Keratinocyte (primary cell): ENCODE results near the gene KMT2D. TPM values are rescaled to one million over a fixed set of nuclear protein-coding genes. Genes with fewer than 3 reads are reported as not detected.

Experiments used
- DNase-seq: peaks from one replicate; pipeline ENCODE4 v3.0.0-alpha.2; 2011; ENCODE audit warnings: low read depth, missing footprints, low spot score
- FAIRE-seq: peaks from 2 replicates; lab custom pipeline; 2011; peaks lifted over from hg19 to GRCh38; lab: Jason Lieb, UNC
- H2AFZ ChIP-seq: 2 replicates; pipeline ENCODE4 v1.6.0; 2012; ENCODE audit warnings: low read length, control low read depth, inconsistent platforms; ENCODE audit not compliant: control insufficient read depth
- H3K27ac ChIP-seq: 2 replicates; pipeline ENCODE4 v1.5.1; 2011; ENCODE audit warnings: low read length; ENCODE audit not compliant: control insufficient read depth, insufficient read depth
- H3K27me3 ChIP-seq: 3 replicates; pipeline ENCODE4 v1.6.0; 2011; ENCODE audit warnings: low read length; ENCODE audit not compliant: control insufficient read depth, insufficient read depth; ENCODE audit errors: extremely low read depth
- H3K36me3 ChIP-seq, 2 experiments: 2 replicates in 1 of 2; 3 replicates in 1 of 2; pipeline ENCODE4 v1.5.1; 2011; ENCODE audit warnings: low read length in 2 of 2, mild to moderate bottlenecking in 1 of 2; ENCODE audit not compliant: control insufficient read depth in 2 of 2, insufficient read depth in 2 of 2; ENCODE audit errors: extremely low read depth in 1 of 2
- H3K4me1 ChIP-seq: 3 replicates; pipeline ENCODE4 v1.5.1; 2011; ENCODE audit warnings: low read length; ENCODE audit not compliant: control insufficient read depth, insufficient read depth; ENCODE audit errors: extremely low read depth
- H3K4me2 ChIP-seq: 3 replicates; pipeline ENCODE4 v1.6.0; 2011; ENCODE audit warnings: low read depth, low read length; ENCODE audit not compliant: control insufficient read depth, insufficient read depth; ENCODE audit errors: extremely low read depth
- H3K4me3 ChIP-seq, 3 experiments: fragments of 200-600 bp in 1 of 3; sonication (generic) in 1 of 3; 2 replicates in 2 of 3; 3 replicates in 1 of 3; pipeline ENCODE4 v1.5.1; 2011 to 2016; ENCODE audit warnings: low read length in 3 of 3, mild to moderate bottlenecking in 3 of 3, control low read depth in 2 of 3, inconsistent platforms in 1 of 3, low read depth in 1 of 3, mixed read lengths in 1 of 3, mixed run types in 1 of 3, moderate library complexity in 1 of 3; ENCODE audit not compliant: control insufficient read depth in 2 of 3, insufficient read depth in 2 of 3; ENCODE audit errors: extremely low read depth in 1 of 3
- H3K79me2 ChIP-seq: 2 replicates; pipeline ENCODE4 v1.6.0; 2012; ENCODE audit warnings: low read length; ENCODE audit not compliant: control insufficient read depth, insufficient read depth
- H3K9ac ChIP-seq: 3 replicates; pipeline ENCODE4 v1.6.0; 2011; ENCODE audit warnings: low read length; ENCODE audit not compliant: control insufficient read depth, insufficient read depth; ENCODE audit errors: extremely low read depth
- H3K9me1 ChIP-seq: 3 replicates; pipeline ENCODE4 v1.6.0; 2011; ENCODE audit warnings: low read length; ENCODE audit not compliant: control insufficient read depth, insufficient read depth; ENCODE audit errors: extremely low read depth
- H3K9me3 ChIP-seq: 2 replicates; pipeline ENCODE4 v1.5.1; 2012; ENCODE audit warnings: low read depth, low read length; ENCODE audit not compliant: control insufficient read depth
- H4K20me1 ChIP-seq: 3 replicates; pipeline ENCODE4 v1.6.0; 2011; ENCODE audit warnings: low read length; ENCODE audit not compliant: control insufficient read depth, insufficient read depth; ENCODE audit errors: extremely low read depth
- CTCF ChIP-seq, 3 experiments: IDR thresholded peaks in 1 of 3; conservative IDR thresholded peaks in 1 of 3; optimal IDR thresholded peaks in 1 of 3; 2 replicates in 2 of 3; 3 replicates in 1 of 3; pipeline versions ENCODE3 to v1.5.1; 2011; ENCODE audit warnings: low read length in 3 of 3, mild to moderate bottlenecking in 3 of 3, moderate library complexity in 2 of 3, control low read depth in 1 of 3, inconsistent platforms in 1 of 3; ENCODE audit not compliant: insufficient read depth in 2 of 3; ENCODE audit errors: extremely low read depth in 1 of 3
- EZH2 ChIP-seq: IDR thresholded peaks from one replicate; pipeline ENCODE4 v1.6.1; 2012; ENCODE audit warnings: inconsistent platforms, mild to moderate bottlenecking, low read length, moderate library complexity
- dilution Hi-C: fragments of 300-500 bp; cut with MboI; formaldehyde crosslinking; loops from one replicate; pipeline ENCODE4 v1.7.0; 2020; ENCODE audit warnings: low sequenced_read_pairs; ENCODE audit not compliant: extremely low pct_ligation_motif_present
- polyA plus RNA-seq, 5 experiments: library from polyadenylated mRNA; depleted of rRNA in 3 of 5; stranded (reverse) in 3 of 5; stranded (forward) in 1 of 5; unstranded in 1 of 5; fragments of >200 nt; gene quantifications; 1 replicate in 1 of 5; 2 replicates in 3 of 5; 3 replicates in 1 of 5; pipeline versions ENCODE4 v1.2.1 to v1.2.3, GENCODE V29; 2011 to 2012; ENCODE audit warnings: missing spikeins in 2 of 5, low read depth in 1 of 5, low replicate concordance in 1 of 5

The KMT2D gene
- polyA plus RNA-seq, 1 donor (not counting 4 experiments of a cell fraction or from before 2014, with no cell fraction given), result 9.8 TPM

- Histone ChIP-seq H3K9ac (no peak overlapping the region), H3K36me3 (no peaks in the 10 kb centered on the region), H3K9me1 (no peaks in the 10 kb centered on the region), H4K20me1 (no peaks in the 10 kb centered on the region), H3K4me1 (peaks cover 14% of the 10 kb centered on the region), H3K4me3 (no peak overlapping the region), H3K27ac (no peak overlapping the region), H3K4me2 (peak overlapping the region; percentile 40), H2AFZ (no peak overlapping the region), H3K9me3 (no peaks in the 10 kb centered on the region), H3K27me3 (peaks cover 73% of the 10 kb centered on the region), H3K79me2 (no peaks in the 10 kb centered on the region)
- FAIRE-seq (no peak), DNase-seq (no peak)
- dilution Hi-C loops, result no loop called here
- TF ChIP-seq CTCF (optimal IDR thresholded peaks at IDR 0.05 in 1 of 3, IDR thresholded peaks at IDR 0.05 in 1 of 3, conservative IDR thresholded peaks at IDR 0.05 in 1 of 3; ENCODE audit: extremely low read depth in 1 of 3, insufficient read depth in 2 of 3, low read length in 3 of 3) (no peak), EZH2 (peak; percentile 64)
Observed at GRCh38 chr12:49091056-49091835, 30.7 kb upstream of the KMT2D start.

DNA sequence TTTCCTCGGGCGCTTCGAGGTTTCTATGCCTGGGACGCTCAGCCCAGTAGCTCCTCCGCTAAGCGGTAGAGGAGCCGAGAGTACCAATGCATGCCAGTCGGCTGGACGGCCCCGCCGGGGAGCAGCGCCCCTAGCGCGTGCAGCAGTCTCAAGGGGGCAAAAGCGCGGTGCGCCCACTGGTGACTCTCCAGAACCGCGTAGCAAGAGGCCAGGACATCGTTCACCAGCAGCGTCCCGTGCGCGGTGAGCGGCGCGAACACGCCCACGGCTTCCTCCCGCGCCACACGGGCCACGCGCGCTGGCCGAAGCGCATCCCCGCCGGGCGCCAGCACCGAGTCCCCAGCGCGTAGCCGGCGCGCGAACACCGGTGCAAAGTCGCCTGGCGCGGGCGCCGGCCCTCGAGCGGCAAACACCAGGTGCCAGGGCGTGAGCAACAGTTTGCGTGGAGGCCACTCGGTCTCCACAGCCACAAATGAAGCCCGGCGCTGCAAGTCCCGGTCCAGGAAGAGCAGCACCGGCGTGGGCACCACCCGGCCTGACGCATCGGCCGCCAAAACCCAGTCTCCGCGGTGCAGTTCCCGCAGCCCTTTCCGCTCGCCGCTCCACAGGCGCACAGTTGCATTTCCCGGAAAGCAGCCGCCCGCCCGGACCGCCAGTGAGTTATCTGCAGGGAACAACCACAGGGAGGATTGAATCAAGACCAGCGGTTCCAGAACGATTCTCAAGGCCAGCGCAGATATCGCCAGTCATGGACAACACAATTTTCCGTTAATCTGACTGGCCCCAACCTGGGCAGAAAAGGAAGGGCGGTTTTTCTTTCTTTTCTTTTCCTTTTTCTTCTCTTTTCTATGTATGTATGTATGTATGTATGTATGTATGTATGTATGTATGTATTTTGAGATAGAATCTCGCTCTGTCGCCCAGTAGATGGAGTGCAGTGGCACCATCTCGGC lies 29.5 kb upstream of the KMT2D start:
- DNase-seq, result no peak
- H4K20me1 ChIP-seq, result no peaks in the 10 kb centered on the region
- peak overlapping the region; percentile 37 for H2AFZ ChIP-seq
- no peaks in the 10 kb centered on the region for H3K9me1 ChIP-seq
- no peaks in the 10 kb centered on the region for H3K36me3 ChIP-seq
- H3K27ac ChIP-seq, result no peak overlapping the region
- H3K9ac ChIP-seq, result no peak overlapping the region
- peak overlapping the region; percentile 74 for H3K4me2 ChIP-seq
- peak overlapping the region in 2 of 3 experiments; percentile 28 to 53 for H3K4me3 ChIP-seq
- peaks cover 14% of the 10 kb centered on the region for H3K4me1 ChIP-seq
- TF ChIP-seq CTCF (optimal IDR thresholded peaks at IDR 0.05 in 1 of 3, IDR thresholded peaks at IDR 0.05 in 1 of 3, conservative IDR thresholded peaks at IDR 0.05 in 1 of 3; ENCODE audit: extremely low read depth in 1 of 3, insufficient read depth in 2 of 3, low read length in 3 of 3), result peak in 2 of 3 experiments; percentile 6 to 42
- TF ChIP-seq EZH2, result peak; percentile 88
- dilution Hi-C loops, result no loop called here
- no peaks in the 10 kb centered on the region for H3K79me2 ChIP-seq
- H3K9me3 ChIP-seq, result no peaks in the 10 kb centered on the region
- no peak for FAIRE-seq
- peaks cover 69% of the 10 kb centered on the region for H3K27me3 ChIP-seq
